Panc1 (cell line): Measurements from ENCODE around the gene LACC1. TPM values are rescaled to one million over a fixed set of nuclear protein-coding genes. Genes with fewer than 3 reads are reported as not detected.

Source experiments
- ATAC-seq: fragments of 200-7000 bp; cut with Tn5 transposase; 2 replicates; pipeline ENCODE4 v1.9.1; 2020; ENCODE audit warnings: mild to moderate bottlenecking, moderate library complexity
- BruUV-seq: library from RNA; stranded (reverse); fragments of 400-500 nt; replicated peaks from 2 replicates; lab custom pipeline; 2021; lab: Mats Ljungman, UMichigan
- CTCF ChIA-PET: fragments of 300-600 bp; sonication (Branson Sonifier 250); formaldehyde crosslinking; loops from one replicate; lab custom pipeline; 2022; ENCODE audit warnings: antibody characterized with exemption; lab: Charles Lee
- POLR2A ChIA-PET: fragments of 300-600 bp; sonication (Branson Sonifier 250); formaldehyde crosslinking; loops from one replicate; lab custom pipeline; 2022; ENCODE audit warnings: antibody characterized with exemption; lab: Charles Lee
- DNase-seq: peaks from one replicate; pipeline ENCODE4 v3.0.0-alpha.2; 2010; ENCODE audit warnings: low read depth, low spot score
- H3K27ac ChIP-seq: 2 replicates; pipeline ENCODE4 v1.5.1; 2011; ENCODE audit warnings: mild to moderate bottlenecking, low read length, inconsistent platforms
- H3K27me3 ChIP-seq: fragments of 200-500 bp; sonication (Bioruptor generic); 2 replicates; pipeline ENCODE4 v1.6.0; 2014; ENCODE audit warnings: low read length, inconsistent platforms; ENCODE audit not compliant: control insufficient read depth, insufficient read depth
- H3K36me3 ChIP-seq: fragments of 200-500 bp; sonication (Bioruptor generic); 2 replicates; pipeline ENCODE4 v1.5.1; 2014; ENCODE audit warnings: inconsistent platforms, mild to moderate bottlenecking, low read length, moderate library complexity; ENCODE audit not compliant: control insufficient read depth, insufficient read depth
- H3K4me1 ChIP-seq: 2 replicates; pipeline ENCODE4 v1.5.1; 2011; ENCODE audit warnings: inconsistent platforms, mild to moderate bottlenecking, low read length, moderate library complexity; ENCODE audit not compliant: control insufficient read depth, insufficient read depth
- H3K4me3 ChIP-seq, 2 experiments: 2 replicates each; pipeline ENCODE4 v1.5.1; 2011 to 2012; ENCODE audit warnings: low read depth in 2 of 2, low read length in 2 of 2, mild to moderate bottlenecking in 2 of 2, inconsistent platforms in 1 of 2, moderate library complexity in 1 of 2
- H3K9me3 ChIP-seq: fragments of 200-500 bp; sonication (Bioruptor generic); 2 replicates; pipeline ENCODE4 v1.5.1; 2014; ENCODE audit warnings: low read depth, mild to moderate bottlenecking, inconsistent platforms, low read length, moderate library complexity; ENCODE audit not compliant: control insufficient read depth, insufficient read depth
- POLR2AphosphoS5 ChIP-seq: IDR thresholded peaks from 2 replicates; pipeline ENCODE4 v1.6.1; 2012; ENCODE audit warnings: mild to moderate bottlenecking, low read depth, low read length, moderate library complexity
- REST ChIP-seq, 2 experiments: IDR thresholded peaks; 2 replicates each; pipeline ENCODE4 v1.6.1; 2011 to 2012; ENCODE audit warnings: low read depth in 2 of 2, control low read depth in 1 of 2, low read length in 1 of 2, mild to moderate bottlenecking in 1 of 2, moderate library complexity in 1 of 2; ENCODE audit not compliant: insufficient read depth in 1 of 2
- SIN3A ChIP-seq: IDR thresholded peaks from 2 replicates; pipeline ENCODE4 v1.6.1; 2012; ENCODE audit warnings: low read depth, mild to moderate bottlenecking, low read length, moderate library complexity, borderline replicate concordance; ENCODE audit not compliant: insufficient read depth
- TCF7L2 ChIP-seq: IDR thresholded peaks from 2 replicates; pipeline ENCODE4 v1.6.1; 2011; ENCODE audit warnings: mild to moderate bottlenecking, low read depth, low read length, inconsistent platforms
- in situ Hi-C: cut with HindIII; loops from 2 replicates; pipeline ENCODE4 v1.10.0; 2016; ENCODE audit warnings: low sequenced_read_pairs, low pct_unique_long_range_greater_than_20kb
- intact Hi-C: fragments of 100-400 bp; cut with micrococcal nuclease; formaldehyde crosslinking; loops from one replicate; pipeline ENCODE4 v1.10.0; 2022; ENCODE audit not compliant: unreplicated experiment
- total RNA-seq: library from RNA; stranded (reverse); gene quantifications from one replicate; pipeline ENCODE4 v1.2.1, GENCODE V29; 2021; ENCODE audit not compliant: unreplicated experiment
- TF ChIP-seq, protein P1 (sequence below): fragments of 450-650 bp; IDR thresholded peaks from 2 replicates; pipeline ENCODE4 v1.5.1; 2017; ENCODE audit warnings: mild to moderate bottlenecking

The LACC1 gene
- total RNA-seq, 1 experiment from 2014 or later: 2.1 TPM

- H3K36me3 ChIP-seq: no peaks in the 10 kb centered on the region
- intact Hi-C loops (no loop called here), in situ Hi-C loops (no loop called here)
- CTCF ChIA-PET: no interaction called here
- no peak overlapping the region for H3K4me3 ChIP-seq
- POLR2A ChIA-PET: no interaction called here
- H3K27me3 ChIP-seq: no peaks in the 10 kb centered on the region
- no peak for DNase-seq
- H3K9me3 ChIP-seq: no peaks in the 10 kb centered on the region
- no TSS peak for BruUV-seq
- H3K4me1 ChIP-seq: no peaks in the 10 kb centered on the region
- TF ChIP-seq TCF7L2 (no peak), POLR2AphosphoS5 (no peak), REST (IDR thresholded peaks at IDR 0.05; ENCODE audit: insufficient read depth in 1 of 2, low read depth in 2 of 2, low read length in 1 of 2) (no peak), SIN3A (no peak)
- TF ChIP-seq, protein P1, sequence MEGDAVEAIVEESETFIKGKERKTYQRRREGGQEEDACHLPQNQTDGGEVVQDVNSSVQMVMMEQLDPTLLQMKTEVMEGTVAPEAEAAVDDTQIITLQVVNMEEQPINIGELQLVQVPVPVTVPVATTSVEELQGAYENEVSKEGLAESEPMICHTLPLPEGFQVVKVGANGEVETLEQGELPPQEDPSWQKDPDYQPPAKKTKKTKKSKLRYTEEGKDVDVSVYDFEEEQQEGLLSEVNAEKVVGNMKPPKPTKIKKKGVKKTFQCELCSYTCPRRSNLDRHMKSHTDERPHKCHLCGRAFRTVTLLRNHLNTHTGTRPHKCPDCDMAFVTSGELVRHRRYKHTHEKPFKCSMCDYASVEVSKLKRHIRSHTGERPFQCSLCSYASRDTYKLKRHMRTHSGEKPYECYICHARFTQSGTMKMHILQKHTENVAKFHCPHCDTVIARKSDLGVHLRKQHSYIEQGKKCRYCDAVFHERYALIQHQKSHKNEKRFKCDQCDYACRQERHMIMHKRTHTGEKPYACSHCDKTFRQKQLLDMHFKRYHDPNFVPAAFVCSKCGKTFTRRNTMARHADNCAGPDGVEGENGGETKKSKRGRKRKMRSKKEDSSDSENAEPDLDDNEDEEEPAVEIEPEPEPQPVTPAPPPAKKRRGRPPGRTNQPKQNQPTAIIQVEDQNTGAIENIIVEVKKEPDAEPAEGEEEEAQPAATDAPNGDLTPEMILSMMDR: no peak
- no peak overlapping the region for H3K27ac ChIP-seq
- no peak for ATAC-seq
Measured at GRCh38 chr13:43838909-43839308, 40.8 kb upstream of the LACC1 start.

DNA sequence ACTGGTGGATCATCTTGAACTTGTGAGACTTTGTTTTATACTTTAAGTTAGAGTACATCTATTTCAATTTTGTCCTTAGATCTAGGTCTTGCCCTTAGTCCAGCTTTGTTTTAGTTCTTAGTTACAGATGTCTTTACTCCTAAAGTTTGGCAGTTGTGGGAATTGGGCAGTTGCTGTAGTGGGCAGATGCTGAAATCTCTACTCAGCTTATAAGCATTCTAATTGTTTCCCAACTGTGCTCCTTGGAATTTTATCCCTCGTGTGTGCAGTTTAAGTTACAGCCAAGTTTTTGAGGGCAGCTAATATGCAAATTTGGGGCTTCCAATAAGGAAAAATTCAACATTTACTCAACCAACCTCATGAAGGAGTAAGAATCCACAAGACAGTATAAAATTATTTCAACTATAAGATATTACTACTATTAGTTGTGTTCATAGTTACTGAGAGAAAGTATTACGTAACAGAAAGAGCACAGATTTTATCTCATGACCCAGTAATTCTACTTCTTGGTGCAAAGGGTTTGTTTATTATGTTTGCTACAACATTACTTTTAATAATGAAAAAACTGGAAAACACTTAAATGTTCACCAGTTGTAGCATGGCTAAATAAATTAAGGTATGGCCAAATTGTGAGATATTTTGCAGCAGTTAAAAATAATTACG is 33.1 kb upstream of the LACC1 start:
- ChIA-PET CTCF (no interaction called here), POLR2A (no interaction called here)
- Histone ChIP-seq H3K27me3 (no peaks in the 10 kb centered on the region), H3K27ac (no peak overlapping the region), H3K36me3 (no peaks in the 10 kb centered on the region), H3K4me3 (no peak overlapping the region), H3K4me1 (no peaks in the 10 kb centered on the region), H3K9me3 (no peaks in the 10 kb centered on the region)
- TF ChIP-seq TCF7L2 (no peak), POLR2AphosphoS5 (no peak), SIN3A (no peak), REST (IDR thresholded peaks at IDR 0.05; ENCODE audit: insufficient read depth in 1 of 2, low read depth in 2 of 2, low read length in 1 of 2) (no peak)
- TF ChIP-seq, protein P1: no peak
- in situ Hi-C loops (no loop called here), intact Hi-C loops (no loop called here)
- DNase-seq (no peak), ATAC-seq (no peak)
- BruUV-seq: no TSS peak
